Suppressor macrophage treated with lipopolysaccharide for 4 hours (primary cell): ENCODE results near the gene NOP56.
"Not testable (repeated sequence)": the region's sequence is repeated elsewhere in the genome, so short reads cannot be mapped to it uniquely, and the experiment has no call there.

Experiments used
- DNase-seq: peaks from one replicate; pipeline ENCODE4 v3.0.0-alpha.2; 2020

The NOP56 gene

DNA sequence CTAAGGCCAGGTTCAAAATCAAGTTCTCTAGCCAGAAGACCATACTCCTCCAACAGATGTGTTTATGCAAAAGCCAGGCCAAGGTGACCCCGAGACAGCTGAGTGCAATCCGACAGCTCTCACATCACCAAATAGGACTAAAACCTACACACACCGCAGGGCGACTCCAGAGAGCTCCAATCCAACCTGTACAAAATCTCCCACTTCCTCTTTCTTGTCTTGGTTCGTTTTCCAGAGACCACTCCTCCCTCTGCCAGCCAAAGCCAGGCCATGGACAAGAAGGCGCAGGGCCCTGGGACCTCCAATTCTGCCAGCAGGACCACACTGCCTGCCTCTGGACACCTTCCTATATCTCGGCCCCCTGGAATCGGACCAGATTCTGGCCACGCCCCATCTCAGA, 11.5 kb upstream of the NOP56 start:
- no peak for DNase-seq

DNA sequence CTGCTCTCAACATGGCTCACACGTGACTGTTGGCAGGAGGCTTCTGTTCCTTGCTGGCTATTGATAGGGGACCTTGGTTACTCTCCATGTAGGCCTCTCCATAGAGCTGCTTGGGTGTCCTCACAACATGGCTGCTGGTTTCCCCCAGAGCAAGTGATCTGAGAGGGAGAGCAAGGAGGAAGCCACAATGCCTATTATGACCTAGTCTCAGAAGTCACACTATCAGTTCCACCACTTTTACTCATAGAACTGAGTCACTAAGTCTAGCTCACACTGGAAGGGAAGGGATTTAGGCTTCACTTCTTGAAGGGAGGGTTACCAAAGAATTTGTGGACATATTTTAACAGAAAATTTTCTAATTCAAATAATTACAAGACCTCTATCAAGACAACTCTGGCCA, 8.7 kb upstream of the NOP56 start:
- no peak for DNase-seq

DNA sequence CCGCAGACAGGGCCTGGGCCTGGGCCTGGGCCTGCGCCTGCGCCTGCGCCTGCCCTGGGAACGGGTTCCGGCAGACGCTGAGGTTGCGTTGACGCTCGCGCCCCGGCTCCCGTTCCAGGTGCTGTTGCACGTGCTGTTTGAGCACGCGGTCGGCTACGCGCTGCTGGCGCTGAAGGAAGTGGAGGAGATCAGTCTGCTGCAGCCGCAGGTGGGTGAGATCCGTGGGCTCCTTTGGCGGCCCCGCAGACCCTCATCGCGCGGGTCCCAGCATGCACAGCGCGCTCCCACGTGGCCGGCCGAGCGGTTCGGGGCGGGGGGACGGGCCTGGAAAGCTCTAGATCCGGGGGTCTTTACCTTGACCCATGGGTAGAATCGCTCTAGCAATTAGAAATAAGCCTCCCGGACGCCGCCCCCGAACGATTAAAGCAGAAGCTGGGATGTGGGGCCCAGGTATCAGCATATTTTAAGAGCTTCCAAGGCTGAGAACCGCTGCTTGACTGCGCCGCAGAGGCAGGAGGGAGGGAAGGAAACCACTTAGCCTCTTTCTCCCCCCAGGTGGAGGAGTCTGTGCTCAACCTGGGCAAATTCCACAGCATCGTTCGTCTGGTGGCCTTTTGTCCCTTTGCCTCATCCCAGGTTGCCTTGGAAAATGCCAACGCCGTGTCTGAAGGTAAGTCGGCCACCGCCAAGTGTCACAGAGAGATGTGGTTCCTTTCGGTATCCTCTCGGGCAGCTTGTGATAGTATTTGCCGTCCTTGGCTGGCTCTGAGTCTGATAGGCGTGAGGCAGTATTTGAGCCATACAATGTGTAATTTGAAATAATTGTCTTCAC, 508 bp downstream of the NOP56 start:
- peak; percentile 38 for DNase-seq

- DNase-seq, result no peak
Measured at GRCh38 chr20:2653556-2654383, 1.3 kb downstream of the NOP56 start.

- DNase-seq, result no peak
Measured at GRCh38 chr20:2654384-2654822, 2.0 kb downstream of the NOP56 start.

DNA sequence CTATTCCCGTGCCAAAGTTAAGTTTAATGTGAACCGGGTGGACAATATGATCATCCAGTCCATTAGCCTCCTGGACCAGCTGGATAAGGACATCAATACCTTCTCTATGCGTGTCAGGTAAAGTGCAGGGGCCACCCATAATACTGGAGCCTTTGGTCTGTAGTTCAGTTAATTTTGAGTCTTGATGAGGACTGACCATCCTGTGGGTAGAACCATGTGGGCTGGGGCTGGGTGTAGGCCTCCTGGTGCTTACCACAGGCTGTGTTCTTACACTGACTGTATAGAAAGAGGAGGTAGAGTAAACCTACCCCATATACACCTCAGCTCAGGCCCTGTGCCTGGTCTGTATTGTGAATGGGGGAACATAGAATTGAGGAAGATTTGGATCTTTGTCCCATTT, 2.4 kb downstream of the NOP56 start:
- no peak for DNase-seq

GRCh38 chr20:2655331-2656116, 3.1 kb downstream of the NOP56 start:
- DNase-seq, result no peak

GRCh38 chr20:2656471-2657117, 4.2 kb downstream of the NOP56 start:
- no peak for DNase-seq

- no peak for DNase-seq
Measured at GRCh38 chr20:2657241-2657640, 4.8 kb downstream of the NOP56 start.

DNA sequence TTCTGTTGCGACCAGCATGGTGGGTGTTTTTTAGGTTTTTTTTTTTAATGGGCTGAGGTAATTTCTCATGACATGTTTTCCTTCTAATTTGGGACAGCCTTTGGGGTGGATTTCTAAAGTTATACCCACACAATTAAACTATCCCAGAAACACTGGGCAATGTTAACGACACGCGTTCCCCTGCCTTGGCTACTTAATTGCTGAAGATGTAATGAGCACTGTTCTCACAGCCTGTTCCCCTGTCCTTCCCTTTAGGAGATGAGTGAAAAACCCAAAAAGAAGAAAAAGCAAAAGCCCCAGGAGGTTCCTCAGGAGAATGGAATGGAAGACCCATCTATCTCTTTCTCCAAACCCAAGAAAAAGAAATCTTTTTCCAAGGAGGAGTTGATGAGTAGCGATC, 5.2 kb downstream of the NOP56 start:
- DNase-seq, result no peak

- no peak for DNase-seq
Measured at GRCh38 chr20:2658414-2659354, 6.3 kb downstream of the NOP56 start.

DNA sequence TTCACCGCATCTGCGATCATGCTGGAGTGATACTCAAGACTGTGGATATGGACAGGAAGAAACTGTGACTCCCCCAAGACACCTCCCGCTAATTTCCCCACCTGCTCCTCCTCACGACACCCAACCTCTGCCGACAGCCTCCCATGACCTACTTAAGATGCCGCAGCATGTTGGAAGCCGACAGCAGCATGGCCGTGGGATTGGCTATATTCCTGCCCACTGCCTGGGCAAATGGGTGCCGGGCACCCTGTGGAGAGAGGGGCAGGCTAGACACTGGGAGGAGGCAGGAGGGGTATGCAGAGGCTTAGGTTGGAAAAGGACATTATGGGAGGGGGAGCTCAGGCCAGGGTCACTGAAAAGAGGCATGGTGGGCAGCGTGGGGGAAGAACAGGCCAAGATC, 7.1 kb downstream of the NOP56 start:
- DNase-seq, result no peak

DNA sequence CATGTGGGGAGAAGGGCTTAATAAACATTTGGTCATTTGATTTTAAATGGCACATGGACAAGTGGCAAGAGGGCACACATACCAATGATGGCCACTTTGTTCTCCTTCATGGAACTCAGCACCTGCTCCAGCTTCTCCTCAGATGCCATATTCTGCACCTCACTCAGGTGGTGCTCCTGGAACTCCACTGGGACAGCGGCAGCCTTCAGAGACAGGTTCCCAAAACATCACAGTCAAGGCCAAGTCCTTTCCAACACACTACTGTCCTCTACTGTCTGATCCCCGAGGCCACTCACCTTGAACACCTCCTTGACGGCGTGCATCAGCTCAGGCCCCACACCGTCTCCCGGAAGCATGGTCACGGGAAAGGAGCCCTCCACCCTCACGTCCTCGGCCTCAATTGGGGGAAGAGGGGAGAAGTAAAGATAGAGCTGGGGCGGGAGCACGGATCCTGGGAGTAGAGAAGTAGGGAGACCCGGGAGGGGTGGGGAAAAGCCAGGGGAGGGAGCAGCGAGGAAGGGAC, 11.0 kb downstream of the NOP56 start:
- DNase-seq, result no peak

DNA sequence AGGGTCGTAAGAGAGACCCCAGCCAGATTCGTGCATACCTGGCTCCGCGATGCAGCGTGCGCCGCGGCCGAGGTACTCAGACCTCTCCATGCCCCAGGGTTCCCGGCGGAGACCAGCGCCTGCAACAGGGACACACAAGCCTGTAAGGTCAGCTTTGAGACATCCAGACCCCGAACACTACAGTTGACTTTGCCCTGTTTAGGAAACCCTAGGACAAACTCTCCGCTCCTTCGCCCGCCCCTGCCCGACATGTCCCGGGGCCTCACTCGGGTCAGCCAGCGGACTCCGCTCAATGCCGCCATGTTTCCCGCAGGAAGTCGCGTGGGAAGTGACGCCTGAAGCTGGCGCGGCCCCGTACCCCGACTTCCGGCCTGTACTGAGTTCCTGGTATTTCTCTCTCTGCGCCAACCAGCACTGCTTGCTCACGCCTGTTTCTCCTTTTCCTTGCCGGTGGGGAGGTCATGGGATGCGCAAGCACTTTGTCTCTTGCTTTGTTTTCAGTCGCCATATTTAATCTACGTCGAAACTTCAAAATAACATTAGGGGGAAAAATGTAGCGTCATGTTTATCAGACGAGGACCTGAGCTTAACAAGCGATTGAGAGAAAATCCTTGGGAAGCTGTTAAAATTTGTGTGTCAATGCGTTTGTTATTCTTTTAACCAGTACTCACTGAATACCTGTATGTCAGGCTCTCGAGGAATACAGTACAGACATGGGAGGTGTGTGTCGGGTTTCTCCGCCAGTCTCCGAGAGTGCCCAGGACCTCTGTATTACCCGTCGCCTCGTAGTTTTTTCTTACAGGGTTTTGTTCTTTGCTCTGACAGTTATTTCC, 11.7 kb downstream of the NOP56 start, which contains the start of gene IDH3B:
Gene IDH3B (minus strand): TSS at position 330 of the 833 bp plus-strand sequence. CDS start 28 bp downstream, at position 302.
- peak; percentile 96 for DNase-seq

GRCh38 chr20:2671977-2672376, 19.5 kb downstream of the NOP56 start:
- DNase-seq, result no peak

DNA sequence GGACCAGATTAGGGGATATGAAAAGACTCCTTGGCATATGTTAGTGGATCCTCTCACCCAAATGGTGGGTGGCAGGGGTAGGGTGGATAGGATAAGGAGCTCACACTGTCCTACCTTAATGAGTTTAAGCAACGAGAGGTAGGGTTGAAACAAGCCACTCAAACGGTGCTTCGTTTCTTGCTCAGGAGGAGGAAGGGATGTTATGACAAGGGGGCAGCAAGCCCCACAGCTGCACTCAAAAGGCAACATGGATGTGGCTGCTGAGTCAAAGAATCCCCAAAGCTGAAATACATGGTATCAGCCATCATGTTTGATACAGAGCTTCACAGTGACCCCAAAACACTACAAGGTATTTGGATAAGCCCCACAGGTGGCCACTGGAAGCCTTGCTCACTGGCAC, 20.0 kb downstream of the NOP56 start:
- no peak for DNase-seq

- no peak for DNase-seq
Measured at GRCh38 chr20:2673453-2673852, 21.0 kb downstream of the NOP56 start.

- no peak for DNase-seq
Measured at GRCh38 chr20:2680046-2680445, 27.6 kb downstream of the NOP56 start.

DNA sequence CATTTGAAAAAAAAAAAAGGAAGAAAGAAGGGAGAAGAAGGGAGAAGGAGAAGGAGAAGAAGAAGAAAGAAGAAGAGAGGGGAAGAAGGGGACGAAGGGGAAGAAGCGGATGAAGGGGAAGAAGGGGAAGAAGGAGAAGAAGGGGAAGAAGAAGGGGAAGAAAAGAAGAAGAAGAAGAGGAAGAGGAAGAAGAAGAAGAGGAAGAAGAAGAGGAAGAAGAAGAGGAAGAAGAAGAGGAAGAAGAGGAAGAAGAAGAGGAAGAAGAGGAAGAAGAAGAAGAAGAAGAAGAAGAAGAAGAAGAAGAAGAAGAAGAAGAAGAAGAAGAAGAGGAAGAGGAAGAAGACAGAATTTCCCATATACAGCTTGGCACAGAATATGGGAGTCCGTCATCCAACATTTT, 29.6 kb downstream of the NOP56 start:
- DNase-seq, result not testable (repeated sequence)

GRCh38 chr20:2684817-2685216, 32.4 kb downstream of the NOP56 start:
- peak; percentile 59 for DNase-seq
